Parathyroid adenoma (tissue), 2 donors: Measurements from ENCODE around the gene GPHA2.
"Not testable (repeated sequence)": the region's sequence is repeated elsewhere in the genome, so short reads cannot be mapped to it uniquely, and the experiment has no call there.

Source experiments
- H2AFZ ChIP-seq: fragments of 300-600 bp; sonication (generic); one replicate; pipeline ENCODE4 v1.7.0; 2017; ENCODE audit warnings: antibody characterized with exemption, mild to moderate bottlenecking
- H3K27ac ChIP-seq: fragments of 300-600 bp; sonication (generic); one replicate; pipeline ENCODE4 v1.7.0; 2017
- H3K27me3 ChIP-seq: fragments of 300-600 bp; sonication (generic); one replicate; pipeline ENCODE4 v1.7.0; 2017; ENCODE audit warnings: low read length; ENCODE audit not compliant: control insufficient read depth, insufficient read depth
- H3K36me3 ChIP-seq: fragments of 300-600 bp; sonication (generic); one replicate; pipeline ENCODE4 v1.7.0; 2017; ENCODE audit warnings: low read length; ENCODE audit not compliant: control insufficient read depth, insufficient read depth
- H3K4me1 ChIP-seq: fragments of 300-600 bp; sonication (generic); one replicate; pipeline ENCODE4 v1.7.0; 2017; ENCODE audit warnings: control low read depth
- H3K4me2 ChIP-seq: fragments of 300-600 bp; sonication (generic); one replicate; pipeline ENCODE4 v1.7.0; 2017; ENCODE audit warnings: low read length
- H3K4me3 ChIP-seq: fragments of 300-600 bp; sonication (generic); one replicate; pipeline ENCODE4 v1.7.0; 2017; ENCODE audit warnings: low read depth, low read length
- H3K79me2 ChIP-seq: fragments of 300-600 bp; sonication (generic); one replicate; pipeline ENCODE4 v1.7.0; 2017; ENCODE audit warnings: control low read depth
- H3K9ac ChIP-seq: fragments of 300-600 bp; sonication (generic); one replicate; pipeline ENCODE4 v1.7.0; 2017; ENCODE audit warnings: mild to moderate bottlenecking
- H3K9me3 ChIP-seq: fragments of 300-600 bp; sonication (generic); one replicate; pipeline ENCODE4 v1.7.0; 2017; ENCODE audit warnings: low read length; ENCODE audit not compliant: control insufficient read depth
- TF ChIP-seq, protein P1 (sequence below): fragments of 300-600 bp; sonication (generic); IDR thresholded peaks from one replicate; pipeline ENCODE4 v1.7.0; 2017; ENCODE audit warnings: antibody characterized with exemption, mild to moderate bottlenecking
- donor health status: primary hyperparathyroidism.

GPHA2 gene, protein sequence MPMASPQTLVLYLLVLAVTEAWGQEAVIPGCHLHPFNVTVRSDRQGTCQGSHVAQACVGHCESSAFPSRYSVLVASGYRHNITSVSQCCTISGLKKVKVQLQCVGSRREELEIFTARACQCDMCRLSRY

DNA sequence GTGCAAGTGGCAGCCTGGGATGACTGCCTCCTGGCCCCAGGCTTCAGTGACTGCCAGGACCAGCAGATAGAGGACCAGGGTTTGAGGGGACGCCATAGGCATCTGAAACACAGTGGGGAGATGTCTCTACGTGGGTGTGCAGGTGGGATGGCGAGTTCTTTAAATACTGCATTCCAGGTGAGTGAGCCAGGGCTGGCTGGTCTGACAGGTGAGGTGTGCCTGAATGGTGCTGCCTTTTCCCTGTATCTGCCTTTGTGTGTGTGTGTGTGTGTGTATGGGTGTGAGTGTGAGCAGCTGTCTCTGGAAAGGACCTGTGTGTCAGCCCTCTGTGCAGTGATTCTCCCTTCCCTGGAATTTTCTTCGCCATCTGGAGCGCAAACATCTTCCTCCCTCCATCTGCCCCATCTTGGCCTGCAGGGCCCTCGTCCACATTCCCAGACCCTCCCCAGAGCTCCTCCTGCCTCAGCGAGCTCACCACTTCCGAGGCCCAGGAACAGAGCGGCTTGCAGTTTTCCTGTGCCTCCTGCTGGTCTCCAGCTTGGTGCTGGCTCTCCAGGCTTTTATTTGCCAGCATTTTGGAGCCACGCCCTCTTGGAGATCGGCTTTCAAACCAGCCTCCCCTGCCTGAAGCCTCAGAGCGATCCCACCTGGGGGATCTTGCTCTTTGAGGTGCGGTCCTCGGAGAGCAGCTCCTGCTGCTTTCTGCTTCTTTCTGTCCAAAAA is at the start of gene GPHA2:
Gene GPHA2 (minus strand): TSS at position 535 of the 723 bp plus-strand sequence. CDS start 433 bp downstream, at position 102.
- H3K4me1 ChIP-seq = no peaks in the 10 kb centered on the region
- H3K79me2 ChIP-seq = no peaks in the 10 kb centered on the region
- TF ChIP-seq, protein P1, sequence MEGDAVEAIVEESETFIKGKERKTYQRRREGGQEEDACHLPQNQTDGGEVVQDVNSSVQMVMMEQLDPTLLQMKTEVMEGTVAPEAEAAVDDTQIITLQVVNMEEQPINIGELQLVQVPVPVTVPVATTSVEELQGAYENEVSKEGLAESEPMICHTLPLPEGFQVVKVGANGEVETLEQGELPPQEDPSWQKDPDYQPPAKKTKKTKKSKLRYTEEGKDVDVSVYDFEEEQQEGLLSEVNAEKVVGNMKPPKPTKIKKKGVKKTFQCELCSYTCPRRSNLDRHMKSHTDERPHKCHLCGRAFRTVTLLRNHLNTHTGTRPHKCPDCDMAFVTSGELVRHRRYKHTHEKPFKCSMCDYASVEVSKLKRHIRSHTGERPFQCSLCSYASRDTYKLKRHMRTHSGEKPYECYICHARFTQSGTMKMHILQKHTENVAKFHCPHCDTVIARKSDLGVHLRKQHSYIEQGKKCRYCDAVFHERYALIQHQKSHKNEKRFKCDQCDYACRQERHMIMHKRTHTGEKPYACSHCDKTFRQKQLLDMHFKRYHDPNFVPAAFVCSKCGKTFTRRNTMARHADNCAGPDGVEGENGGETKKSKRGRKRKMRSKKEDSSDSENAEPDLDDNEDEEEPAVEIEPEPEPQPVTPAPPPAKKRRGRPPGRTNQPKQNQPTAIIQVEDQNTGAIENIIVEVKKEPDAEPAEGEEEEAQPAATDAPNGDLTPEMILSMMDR = no peak
- H3K27ac ChIP-seq = no peak within 1 kb of the TSS
- no peaks in the 10 kb centered on the region for H3K9me3 ChIP-seq
- H3K9ac ChIP-seq = no peak within 1 kb of the TSS
- no peaks in the 10 kb centered on the region for H3K27me3 ChIP-seq
- no peak within 1 kb of the TSS for H3K4me3 ChIP-seq
- no peaks in the 10 kb centered on the region for H3K36me3 ChIP-seq
- no peak within 1 kb of the TSS for H2AFZ ChIP-seq
- no peak within 1 kb of the TSS for H3K4me2 ChIP-seq

DNA sequence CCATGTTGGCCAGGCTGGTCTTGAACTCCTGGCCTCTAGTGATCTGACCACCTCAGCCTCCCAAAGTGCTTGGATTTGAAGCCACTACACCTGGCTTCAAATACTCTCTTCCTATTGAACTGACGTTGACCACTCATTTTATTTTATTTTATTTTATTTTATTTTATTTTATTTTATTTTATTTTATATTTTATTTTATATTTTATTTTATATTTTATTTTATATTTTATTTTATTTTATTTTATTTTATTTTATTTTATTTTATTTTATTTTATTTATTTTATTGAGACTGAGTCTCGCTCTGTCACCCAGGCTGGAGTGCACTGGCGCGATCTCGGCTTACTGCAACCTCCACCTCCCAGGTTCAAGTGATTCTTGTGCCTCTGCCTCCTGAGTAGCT is 47.6 kb upstream of the GPHA2 start:
- not testable (repeated sequence) for H3K27me3 ChIP-seq, H3K36me3 ChIP-seq, H3K9ac ChIP-seq

DNA sequence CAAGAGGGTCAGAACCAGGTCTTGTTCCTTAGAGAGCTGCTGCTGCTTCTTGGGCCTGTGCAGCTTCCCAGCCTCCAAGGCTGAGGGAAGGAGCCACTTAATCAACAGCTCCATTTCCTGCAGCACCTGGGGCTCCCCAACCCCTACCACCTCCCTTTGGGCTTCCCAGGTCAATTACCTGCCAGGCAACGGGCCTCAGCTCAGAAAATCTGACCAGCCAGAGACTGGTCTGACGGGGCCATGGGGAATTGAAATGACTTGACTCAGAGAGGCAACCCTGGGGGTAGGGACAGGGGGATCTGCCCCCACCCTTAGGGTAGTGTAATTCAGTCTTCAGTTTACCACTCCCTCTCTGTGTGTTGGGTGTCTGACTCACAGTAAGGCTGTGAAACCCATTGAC is 41.0 kb upstream of the GPHA2 start:
- no peaks in the 10 kb centered on the region for H3K9me3 ChIP-seq
- H3K27ac ChIP-seq = no peak overlapping the region
- H3K36me3 ChIP-seq = no peaks in the 10 kb centered on the region
- H3K4me2 ChIP-seq = no peak overlapping the region
- no peak overlapping the region for H2AFZ ChIP-seq
- no peaks in the 10 kb centered on the region for H3K27me3 ChIP-seq
- H3K4me3 ChIP-seq = no peak overlapping the region
- H3K4me1 ChIP-seq = no peaks in the 10 kb centered on the region
- H3K9ac ChIP-seq = no peak overlapping the region
- TF ChIP-seq, protein P1 = no peak
- H3K79me2 ChIP-seq = no peaks in the 10 kb centered on the region

More for the DNA sequence above, 47.6 kb upstream of the GPHA2 start:
- H3K27ac ChIP-seq, H3K79me2 ChIP-seq, H3K4me3 ChIP-seq, H3K4me2 ChIP-seq, H3K4me1 ChIP-seq, H2AFZ ChIP-seq, H3K9me3 ChIP-seq: not testable (repeated sequence)

DNA sequence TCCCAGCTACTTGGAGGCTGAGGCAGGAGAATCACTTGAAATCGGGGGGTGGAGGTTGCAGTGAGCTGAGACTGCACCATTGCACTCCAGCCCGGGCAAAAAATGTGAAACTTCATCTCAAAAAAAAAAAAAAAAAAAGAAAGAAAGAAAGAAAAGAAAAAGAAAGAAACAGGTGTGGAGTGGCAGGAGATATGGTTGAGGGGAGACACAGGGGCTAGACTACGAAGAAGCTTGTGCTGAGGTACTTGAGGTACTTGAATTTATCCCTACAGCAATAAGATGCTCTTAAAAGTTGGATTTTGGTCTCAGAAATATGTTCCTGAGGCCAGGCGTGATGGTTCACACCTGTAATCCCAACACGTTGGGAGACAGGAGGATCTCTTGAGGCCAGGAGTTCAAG is 38.4 kb upstream of the GPHA2 start:
- H3K36me3 ChIP-seq = no peaks in the 10 kb centered on the region
- H3K9me3 ChIP-seq = no peaks in the 10 kb centered on the region
- no peaks in the 10 kb centered on the region for H3K79me2 ChIP-seq
- TF ChIP-seq, protein P1 = no peak
- H3K27ac ChIP-seq = no peak overlapping the region
- H3K27me3 ChIP-seq = no peaks in the 10 kb centered on the region
- H3K4me3 ChIP-seq = no peak overlapping the region
- H3K4me2 ChIP-seq = no peak overlapping the region
- H3K4me1 ChIP-seq = no peaks in the 10 kb centered on the region
- H2AFZ ChIP-seq = no peak overlapping the region
- H3K9ac ChIP-seq = no peak overlapping the region

DNA sequence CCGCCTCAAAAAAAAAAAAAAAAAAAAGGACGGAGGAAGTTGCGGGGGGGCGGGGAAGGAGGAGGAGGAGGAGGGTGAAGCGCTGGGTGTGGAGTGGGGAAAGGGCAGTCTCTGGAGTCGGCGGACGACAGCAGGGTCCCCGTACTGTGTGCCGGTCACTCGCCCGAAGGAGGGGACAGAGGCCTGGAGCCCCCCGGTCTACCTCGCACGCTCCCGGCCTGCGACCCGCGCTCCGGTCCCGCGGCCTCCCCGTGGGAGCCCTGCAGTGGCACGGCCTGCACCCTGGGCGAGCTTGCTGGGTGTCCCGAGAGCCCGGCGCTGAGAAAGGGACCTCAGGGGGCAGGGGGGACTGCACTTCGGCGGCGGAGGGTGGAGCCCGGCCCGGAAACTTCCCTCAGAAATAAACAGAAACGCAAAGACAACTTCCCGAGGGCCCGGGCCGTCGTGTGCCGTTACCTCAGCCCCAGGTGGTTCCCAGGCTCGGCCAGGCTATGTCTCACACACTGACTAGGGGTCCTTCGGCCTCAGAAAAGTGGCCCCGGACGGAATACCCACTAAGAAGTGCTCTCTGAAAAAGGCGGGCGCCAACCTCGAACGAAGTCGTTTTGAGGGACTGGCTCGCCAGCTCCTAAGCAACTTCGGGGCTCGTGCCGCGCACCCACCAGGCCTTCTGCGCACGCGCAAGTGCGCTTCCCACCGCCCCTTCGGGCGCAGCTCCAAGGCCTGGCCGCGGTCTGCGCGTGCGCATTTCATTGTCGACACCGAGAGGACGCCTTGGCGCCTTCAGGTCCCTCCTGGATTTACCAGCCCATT is 35.9 kb upstream of the GPHA2 start, which contains the start of gene MAJIN:
Gene MAJIN (minus strand): TSS at position 688 of the 813 bp plus-strand sequence. CDS start 12,703 bp downstream, outside the sequence.
- Histone ChIP-seq H2AFZ (peak within 1 kb of the TSS; percentile 66), H3K4me2 (peak within 1 kb of the TSS; percentile 69), H3K9me3 (no peaks in the 10 kb centered on the region), H3K27ac (no peak within 1 kb of the TSS), H3K4me3 (peak within 1 kb of the TSS; percentile 74), H3K36me3 (no peaks in the 10 kb centered on the region), H3K27me3 (no peaks in the 10 kb centered on the region), H3K9ac (no peak within 1 kb of the TSS), H3K4me1 (no peaks in the 10 kb centered on the region), H3K79me2 (no peaks in the 10 kb centered on the region)
- TF ChIP-seq, protein P1 = no peak
